ENCODE measurements around the gene TMEM40.
"Not testable (repeated sequence)": the region's sequence is repeated elsewhere in the genome, so short reads cannot be mapped to it uniquely, and the experiment has no call there.

TMEM40 gene

DNA sequence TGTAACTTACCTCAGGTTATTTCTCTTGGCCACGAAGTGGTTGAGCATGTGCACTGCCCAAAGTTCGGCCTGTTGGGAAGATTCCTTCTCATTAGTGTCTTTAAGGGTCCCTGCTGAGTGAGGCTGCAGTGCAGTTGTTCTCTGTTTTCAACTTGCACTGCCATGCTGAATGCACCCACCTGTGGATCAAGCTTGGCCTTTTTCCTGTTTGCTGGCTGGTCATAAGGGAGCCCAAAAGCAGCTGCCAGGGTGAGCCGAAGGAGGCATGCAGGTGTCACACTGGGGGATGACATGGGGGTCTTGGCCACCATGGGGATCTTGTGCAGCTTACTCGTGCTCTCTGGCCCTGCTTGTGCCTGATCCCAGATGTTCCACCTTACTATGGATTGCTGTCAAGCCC, 49.0 kb downstream of the TMEM40 start:
- DNase-seq: no peak

DNA sequence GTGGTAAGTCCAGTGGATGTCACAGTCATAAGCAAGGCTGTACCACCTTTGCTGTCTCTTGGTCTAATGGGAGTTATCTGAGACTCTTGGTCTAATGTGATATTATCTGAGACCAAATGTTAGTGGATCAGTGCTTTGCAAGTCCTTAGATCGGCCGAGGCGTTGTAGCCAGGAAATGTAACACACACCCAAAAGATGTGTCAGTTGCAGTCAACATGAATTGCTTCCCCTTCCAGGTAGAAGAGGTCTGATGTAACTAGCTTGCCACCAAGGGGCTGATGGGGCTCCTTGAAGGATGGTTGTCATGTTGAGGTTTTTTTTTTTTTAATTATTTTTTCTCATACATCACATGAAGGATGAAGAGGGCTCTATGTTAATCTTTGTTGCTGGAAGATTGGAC, 49.7 kb downstream of the TMEM40 start:
- no peak for DNase-seq

DNA sequence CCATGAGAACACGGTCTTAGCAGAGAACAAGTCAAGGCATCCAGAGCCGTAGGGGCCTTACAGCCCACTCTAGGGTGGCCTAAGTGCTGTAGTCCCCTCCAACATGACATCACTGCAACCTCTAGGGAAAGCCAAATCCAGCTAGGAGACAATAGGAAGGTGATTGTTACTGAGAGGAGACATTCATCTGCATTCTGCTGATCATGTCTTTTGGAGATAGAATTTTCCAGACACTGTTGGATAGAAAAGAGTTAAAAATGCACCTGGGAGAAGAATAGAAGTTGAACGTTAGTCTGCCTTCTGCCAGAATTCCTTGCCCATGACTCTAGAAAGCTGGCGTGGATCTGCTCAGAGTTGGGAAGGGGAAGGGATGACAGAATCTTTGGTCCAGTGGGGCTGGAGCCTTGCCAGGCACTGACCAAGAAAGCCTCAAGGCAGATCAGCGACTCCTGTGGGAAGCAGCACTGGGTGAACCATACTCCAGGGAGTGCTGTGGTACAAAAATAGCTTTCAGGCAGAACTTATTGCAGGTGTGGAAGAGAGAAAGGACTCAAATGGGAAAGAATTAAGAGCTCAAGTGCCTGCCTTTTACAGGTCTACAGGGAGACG, 50.4 kb downstream of the TMEM40 start:
- no peak for DNase-seq

DNA sequence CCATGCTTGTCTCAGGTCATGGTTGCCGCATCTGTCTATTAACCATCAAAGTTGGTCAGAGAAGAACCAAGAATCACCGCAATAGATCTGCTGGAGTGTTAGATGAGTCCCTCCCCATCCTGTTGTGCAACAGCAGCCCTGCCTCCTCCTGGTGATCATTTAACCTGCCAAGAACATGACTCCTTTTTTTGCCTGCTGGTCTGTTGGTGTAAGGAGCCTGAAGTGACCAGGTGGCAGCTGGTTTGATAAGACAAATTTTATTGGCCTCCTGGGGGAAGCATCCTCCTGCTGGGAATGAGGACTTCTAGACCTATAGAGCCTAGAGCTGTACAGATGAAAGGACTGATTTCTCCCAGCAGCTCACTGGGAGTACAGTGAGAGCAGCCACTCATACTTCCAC, 51.6 kb downstream of the TMEM40 start:
- no peak for DNase-seq

DNA sequence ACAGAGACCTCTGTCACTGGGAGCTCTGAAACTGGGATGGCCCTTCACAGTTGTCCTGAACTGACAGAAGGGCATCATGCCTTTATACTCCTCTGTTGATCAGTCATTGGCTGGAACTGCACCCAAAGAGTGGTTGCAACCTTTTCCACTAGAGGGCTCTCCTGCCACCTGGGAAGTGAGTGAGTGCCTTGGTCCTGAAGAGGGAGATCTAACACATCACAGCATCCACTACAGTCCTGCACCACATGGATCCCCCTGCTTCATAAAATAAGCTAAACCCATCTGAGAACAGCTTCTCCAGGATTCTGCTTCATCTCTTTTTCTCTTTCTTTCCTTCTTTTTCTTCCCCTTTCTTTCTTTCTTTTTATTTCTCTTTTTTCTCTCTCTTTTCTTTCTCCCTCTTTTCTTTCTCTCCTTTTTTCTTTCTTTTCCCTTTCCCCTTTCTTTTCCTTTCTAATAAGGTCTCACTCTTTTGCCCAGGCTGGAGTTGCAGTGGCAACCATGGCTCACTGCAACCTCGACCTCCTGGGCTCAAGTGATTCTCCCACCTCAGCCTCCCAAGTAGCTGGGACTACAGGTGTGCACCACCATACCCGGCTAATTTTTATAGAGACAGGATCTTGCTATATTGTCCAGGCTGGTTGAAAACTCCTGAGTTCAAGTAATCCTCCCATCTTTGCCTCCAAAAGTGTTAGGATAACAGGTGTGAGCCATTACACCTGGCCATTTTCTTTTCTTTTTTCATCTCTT, 52.4 kb downstream of the TMEM40 start:
- peak; percentile 61 for DNase-seq

DNA sequence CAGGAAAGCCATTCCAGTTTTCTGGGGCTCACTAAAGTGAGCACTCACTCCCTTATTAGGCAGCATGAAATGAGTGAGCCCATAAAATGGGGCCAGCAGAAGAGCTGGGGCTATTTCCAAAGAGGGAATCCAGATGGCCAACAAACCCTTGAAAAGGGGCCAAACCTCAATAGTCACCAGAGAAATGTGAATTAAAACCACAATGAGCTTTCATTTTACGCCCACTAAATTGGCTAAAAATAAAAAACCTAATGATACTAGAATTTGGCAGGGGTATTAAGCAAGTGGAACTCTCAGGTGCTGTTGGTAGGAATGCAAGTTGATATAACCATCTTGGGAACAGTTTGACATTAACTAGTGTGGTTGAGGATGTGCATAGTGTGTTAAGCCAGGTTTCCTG, 53.1 kb downstream of the TMEM40 start:
- DNase-seq: no peak

DNA sequence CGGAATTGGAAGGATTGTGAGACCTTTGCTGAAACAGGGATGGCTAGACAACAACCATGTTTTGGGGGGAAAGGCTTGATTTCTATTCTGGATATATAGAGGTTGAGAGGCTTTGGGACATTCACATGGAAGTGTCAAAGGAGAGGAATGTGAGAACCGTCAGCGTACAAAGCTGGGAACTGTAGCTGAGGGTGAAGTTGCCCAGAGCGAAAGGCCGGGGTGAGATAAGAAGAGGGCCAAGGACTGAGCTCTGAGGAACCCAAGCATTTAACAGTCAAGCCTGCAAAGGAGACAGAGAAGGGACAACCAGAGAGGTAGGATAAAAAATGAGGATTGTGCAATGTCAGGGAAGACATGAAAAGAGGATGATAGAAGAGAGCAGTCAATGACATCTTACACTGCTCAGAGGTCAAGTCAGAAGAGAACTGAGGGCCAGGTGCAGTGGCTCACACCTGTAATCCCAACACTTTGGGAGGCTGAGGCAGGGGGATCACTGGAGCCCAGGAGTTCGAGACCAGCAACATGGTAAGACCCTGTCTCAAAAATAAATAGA, 53.6 kb downstream of the TMEM40 start:
- DNase-seq: no peak

DNA sequence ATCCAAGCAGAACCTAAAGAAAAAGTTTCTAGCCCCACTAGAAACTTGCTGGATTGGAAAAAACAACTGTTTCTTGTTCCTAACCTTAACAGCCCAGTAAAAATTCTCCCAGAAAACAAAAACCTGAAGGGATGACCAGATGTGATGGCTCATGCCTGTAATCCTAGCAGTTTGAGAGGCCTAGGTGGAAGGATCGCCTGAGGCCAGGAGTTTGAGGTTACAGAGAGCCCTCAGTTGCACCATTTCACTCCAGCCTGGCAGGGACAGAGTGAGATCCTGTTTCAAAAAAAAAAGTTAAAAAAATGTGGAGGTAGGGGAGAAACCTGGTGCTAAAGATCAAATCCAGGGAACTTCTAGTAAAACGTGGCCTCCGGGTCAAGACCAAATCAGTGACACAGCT, 56.6 kb downstream of the TMEM40 start:
- no peak for DNase-seq

DNA sequence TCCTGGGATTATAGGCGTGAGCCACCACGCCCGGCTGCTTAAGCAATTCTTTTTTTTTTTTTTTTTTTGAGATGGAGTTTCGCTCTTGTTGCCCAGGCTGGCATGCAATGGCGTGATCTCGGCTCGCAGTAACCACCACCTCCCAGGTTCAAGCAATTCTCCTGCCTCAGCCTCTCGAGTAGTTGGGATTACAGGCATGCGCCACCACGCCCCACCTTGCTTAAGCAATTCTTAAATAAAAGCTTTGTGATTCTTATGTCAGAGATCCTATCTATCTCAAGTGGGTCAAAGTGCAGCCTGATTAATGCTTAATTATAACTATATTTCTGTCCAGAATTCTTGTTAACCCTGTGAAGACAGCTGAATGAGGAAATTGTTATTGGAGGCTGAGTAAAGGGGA, 57.5 kb downstream of the TMEM40 start:
- DNase-seq: not testable (repeated sequence)

DNA sequence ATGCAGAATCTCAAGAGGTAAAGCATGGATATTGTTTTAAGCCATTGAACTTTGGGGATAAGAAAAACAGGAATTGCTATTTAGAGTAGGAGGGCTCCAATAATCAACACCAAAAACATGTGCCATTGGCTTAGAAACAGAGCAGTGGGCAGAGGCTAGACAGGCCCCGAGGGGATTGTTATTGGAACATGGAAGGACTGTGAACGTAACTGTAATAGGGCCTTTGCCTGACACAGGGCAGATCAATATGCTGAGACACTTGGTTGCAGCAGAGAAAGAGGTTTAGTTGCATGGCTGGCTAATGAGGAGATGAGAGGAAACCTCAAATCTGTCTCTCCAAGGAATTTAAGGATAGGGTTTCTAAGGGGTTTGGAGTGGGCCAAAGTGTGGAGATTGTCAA, 58.3 kb downstream of the TMEM40 start:
- no peak for DNase-seq

DNA sequence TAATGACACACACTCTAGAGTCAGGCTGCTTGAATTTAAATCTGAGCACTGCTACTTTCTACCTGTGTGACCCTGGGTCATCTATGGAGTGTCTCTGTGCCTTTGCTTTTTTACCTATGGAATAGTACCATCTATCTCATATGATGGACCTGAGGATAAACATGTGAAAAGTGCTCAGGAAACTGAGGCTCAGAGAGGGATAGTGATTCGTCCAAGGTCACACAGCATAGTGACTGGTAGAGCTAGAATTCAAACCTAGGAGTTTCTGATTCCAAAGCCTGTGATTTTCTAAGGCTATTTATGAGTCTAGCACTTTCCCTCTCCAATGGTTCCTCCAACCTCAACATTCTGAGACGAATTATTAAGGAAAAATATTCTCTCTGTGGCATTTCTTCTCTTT, 63.1 kb downstream of the TMEM40 start:
- no peak for DNase-seq

DNA sequence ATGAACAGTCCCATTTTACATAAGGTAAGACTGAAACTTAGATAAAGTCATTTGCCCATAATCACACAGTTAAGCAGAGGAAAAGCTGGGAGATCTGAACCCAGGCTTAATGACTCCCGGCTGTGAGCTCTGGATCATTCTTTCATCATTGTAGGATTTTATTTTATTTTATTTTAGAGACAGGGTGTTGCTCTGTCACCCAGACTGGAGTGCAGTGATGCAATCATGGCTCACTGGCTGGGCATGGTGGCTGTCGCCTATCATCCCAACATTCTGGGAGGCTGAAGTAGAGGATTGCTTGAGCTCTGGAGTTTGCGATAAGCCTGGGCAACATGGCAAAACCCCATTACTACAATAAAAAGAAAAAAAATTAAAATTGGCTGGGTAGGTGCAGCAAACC, 63.9 kb downstream of the TMEM40 start:
- DNase-seq: no peak

DNA sequence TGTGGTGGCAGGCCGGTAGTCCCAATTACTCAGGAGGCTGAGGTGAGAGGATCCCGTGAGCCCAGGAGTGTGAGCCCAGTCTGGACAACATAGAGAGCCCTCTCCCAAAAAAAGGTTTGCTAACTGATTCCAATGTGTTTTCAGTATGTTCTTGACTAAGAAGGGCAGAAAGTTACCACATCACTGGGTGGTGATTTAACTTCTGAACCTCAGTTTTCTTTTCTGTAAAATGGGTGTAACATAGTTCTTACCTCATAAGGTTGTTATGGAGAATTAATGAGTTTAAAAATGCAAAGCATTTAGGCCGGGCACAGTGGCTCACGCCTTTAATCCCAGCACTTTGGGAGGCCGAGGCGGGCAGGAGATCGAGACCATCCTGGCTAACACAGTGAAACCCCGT, 66.6 kb downstream of the TMEM40 start:
- DNase-seq: no peak

DNA sequence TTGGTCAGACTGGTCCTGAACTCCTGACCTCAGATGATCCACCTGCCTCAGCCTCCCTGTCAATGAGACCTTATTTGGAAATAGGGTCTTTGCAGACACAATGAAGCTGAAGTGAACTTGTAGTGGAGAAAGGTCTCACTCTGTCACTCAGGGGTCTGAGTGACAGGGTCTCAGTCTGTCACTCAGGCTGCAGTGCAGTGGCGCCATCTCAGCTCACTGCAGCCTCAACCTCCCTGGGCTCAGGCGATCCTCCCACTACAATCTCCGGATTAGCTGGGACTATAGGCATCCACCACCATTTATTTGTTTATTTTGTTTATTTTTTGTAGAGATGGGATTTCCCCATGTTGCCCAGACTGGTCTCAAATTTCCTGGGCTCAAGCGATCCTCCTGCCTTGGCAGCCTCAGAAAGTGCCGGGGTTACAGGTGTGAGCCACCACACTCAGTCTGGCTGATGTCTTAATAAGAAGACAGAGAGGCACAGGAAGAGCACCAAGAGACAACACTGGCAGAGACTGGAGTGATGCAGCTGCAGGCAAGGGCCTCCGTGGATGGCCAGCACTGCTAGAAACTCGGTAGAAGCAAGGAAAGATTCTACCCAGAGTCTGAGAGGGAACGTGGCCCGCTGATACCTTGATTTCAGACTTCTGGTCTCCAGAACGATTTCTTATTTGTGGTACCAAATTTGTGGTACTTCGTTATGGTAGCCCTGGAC, 68.9 kb downstream of the TMEM40 start:
- DNase-seq: no peak

DNA sequence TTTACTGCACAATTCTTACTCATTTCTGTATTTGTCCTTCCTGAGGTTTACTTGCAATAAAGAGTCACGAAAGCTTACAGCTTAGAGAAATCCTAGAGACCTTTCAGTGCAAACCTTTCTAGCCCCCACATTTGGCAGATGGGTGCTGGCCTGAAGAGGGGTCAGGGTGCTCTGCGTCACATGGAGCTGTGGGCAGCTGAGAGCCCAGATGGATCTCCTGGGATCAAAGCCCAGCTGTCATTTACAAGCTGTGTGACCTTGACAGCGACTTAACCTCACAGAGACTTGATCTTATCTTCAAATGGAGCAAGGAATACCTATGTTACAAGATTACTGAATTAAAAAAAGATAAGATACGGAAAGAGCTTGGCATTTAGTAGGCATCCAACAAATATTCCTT, 71.1 kb downstream of the TMEM40 start:
- DNase-seq: no peak

DNA sequence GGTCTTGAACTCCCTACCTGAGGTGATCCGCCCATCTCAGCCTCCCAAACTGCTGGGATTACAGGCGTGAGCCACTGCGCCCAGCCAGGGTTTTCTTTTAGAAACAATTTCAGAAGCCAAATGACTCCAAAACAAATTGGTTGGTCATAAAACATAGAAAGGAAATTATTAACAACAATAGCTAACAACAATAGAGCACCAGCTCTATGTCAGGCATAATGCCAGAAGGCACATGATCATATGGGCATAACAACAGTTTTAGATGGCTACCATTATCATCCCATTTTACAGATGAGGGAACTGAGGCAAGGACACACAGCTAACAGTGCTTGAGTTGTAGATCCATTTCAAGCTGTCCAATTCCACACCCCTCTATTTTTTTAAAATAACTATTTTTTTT, 73.0 kb downstream of the TMEM40 start:
- no peak for DNase-seq
